Left lung (tissue), 10 donors: ENCODE data around the gene TLE3. TPM values are rescaled to one million over a fixed set of nuclear protein-coding genes. Genes with fewer than 3 reads are reported as not detected.
A peak's percentile ranks its signal among the peaks of the same experiment; 100 is the strongest.

ENCODE experiments used
- ATAC-seq: fragments of 200-7000 bp; cut with Tn5 transposase; one replicate; pipeline ENCODE4 v1.9.1; 2020; ENCODE audit warnings: moderate library complexity
- DNase-seq, 4 donors: peaks; one replicate each; pipeline ENCODE4 v3.0.0-alpha.2; 2013 to 2020
- H3K27ac ChIP-seq, 2 donors: fragments of 200-600 bp; sonication (generic) in 1 of 2; one replicate each; pipeline versions ENCODE4 v1.5.0 to v1.8.0; 2020 to 2021
- H3K27me3 ChIP-seq, 2 donors: fragments of 200-600 bp; sonication (generic) in 1 of 2; one replicate each; pipeline versions ENCODE4 v1.5.0 to v1.8.0; 2020 to 2021
- H3K36me3 ChIP-seq, 2 donors: fragments of 200-600 bp; sonication (generic) in 1 of 2; one replicate each; pipeline versions ENCODE4 v1.5.0 to v1.8.0; 2020 to 2021
- H3K4me1 ChIP-seq, 2 donors: fragments of 200-600 bp; one replicate each; pipeline ENCODE4 v1.8.0; 2021
- H3K4me3 ChIP-seq, 2 donors: fragments of 200-600 bp; sonication (generic) in 1 of 2; one replicate each; pipeline versions ENCODE4 v1.5.0 to v1.8.0; 2020 to 2021; ENCODE audit warnings: mild to moderate bottlenecking in 1 of 2
- H3K9me3 ChIP-seq, 2 donors: fragments of 200-600 bp; sonication (generic) in 1 of 2; one replicate each; pipeline versions ENCODE4 v1.5.0 to v1.8.0; 2020 to 2021
- CTCF ChIP-seq, 2 donors: fragments of 200-600 bp; sonication (generic) in 1 of 2; IDR thresholded peaks; one replicate each; pipeline versions ENCODE4 v1.5.0 to v1.8.0; 2021; ENCODE audit warnings: antibody characterized with exemption in 2 of 2
- intact Hi-C, 2 donors: fragments of 100-400 bp; cut with DNase I; formaldehyde crosslinking; loops; one replicate each; pipeline versions ENCODE4 v1.11.2 to v1.14.2; 2022
- polyA plus RNA-seq, 6 donors: library from polyadenylated mRNA; unstranded; fragments of 120-200 nt; gene quantifications; one replicate each; pipeline ENCODE4 v1.2.1, GENCODE V29; 2013; ENCODE audit not compliant: insufficient read length in 6 of 6
- total RNA-seq, 2 donors: library from RNA; stranded (reverse); fragmentation: NEBNext Ultra II Directional; extraction: Animal tissue kit (Norgen Biotek cat#: 25700); gene quantifications; one replicate each; pipeline ENCODE4 v1.2.1, GENCODE V29; 2021
- donor health status: DM: no; HTN: yes; CAD: no.
- donor health status: DM: no; HTN: no; CAD: no.

TLE3 gene
- total and polyA plus RNA-seq, 8 donors: 48.2 to 77.2 (median 62.0) TPM

- Histone ChIP-seq H3K4me1 (peaks cover 28 to 56% of the 10 kb centered on the region in 2 donors), H3K36me3 (no peaks in the 10 kb centered on the region), H3K27ac (no peak overlapping the region), H3K27me3 (no peaks in the 10 kb centered on the region), H3K9me3 (no peaks in the 10 kb centered on the region), H3K4me3 (no peak overlapping the region)
- no peak for ATAC-seq
- intact Hi-C loops: no loop called here
- no peak for DNase-seq
- no peak for TF ChIP-seq CTCF (IDR thresholded peaks at IDR 0.05)
These were observed 5.1 kb upstream of the TLE3 start for GRCh38 chr15:70102827-70103226.

- TF ChIP-seq CTCF (IDR thresholded peaks at IDR 0.05): no peak
- Histone ChIP-seq H3K27ac (peak overlapping the region; percentile 48 to 51), H3K4me1 (peaks cover 28 to 56% of the 10 kb centered on the region in 2 donors), H3K36me3 (no peaks in the 10 kb centered on the region), H3K9me3 (no peaks in the 10 kb centered on the region), H3K27me3 (no peaks in the 10 kb centered on the region), H3K4me3 (no peak overlapping the region)
- intact Hi-C loops: no loop called here
- ATAC-seq (peak; percentile 2), DNase-seq (peak in 3 of 4 donors; percentile 69 to 96 (median 94))
These were observed 3.9 kb upstream of the TLE3 start for GRCh38 chr15:70101459-70102113.

- peak overlapping the region; percentile 48 to 51 for H3K27ac ChIP-seq
- peak overlapping the region; percentile 5 to 33 for H3K4me3 ChIP-seq
- DNase-seq (peak; percentile 69 to 93 (median 77)), ATAC-seq (peak; percentile 6)
- intact Hi-C loops: no loop called here
- H3K9me3 ChIP-seq: no peaks in the 10 kb centered on the region
- H3K27me3 ChIP-seq: no peaks in the 10 kb centered on the region
- H3K36me3 ChIP-seq: no peaks in the 10 kb centered on the region
- peaks cover 28 to 58% of the 10 kb centered on the region in 2 donors for H3K4me1 ChIP-seq
- TF ChIP-seq CTCF (IDR thresholded peaks at IDR 0.05): peak in 1 of 2 donors; percentile 27
These were observed 3.0 kb upstream of the TLE3 start for GRCh38 chr15:70100474-70101341.

GRCh38 chr15:70099967-70100473 lies 2.3 kb upstream of the TLE3 start:
- H3K4me1 ChIP-seq: peaks cover 32 to 65% of the 10 kb centered on the region in 2 donors
- H3K4me3 ChIP-seq: peak overlapping the region; percentile 5 to 33
- peak overlapping the region in 1 of 2 donors; percentile 94 for H3K27ac ChIP-seq
- no peaks in the 10 kb centered on the region for H3K9me3 ChIP-seq
- no peaks in the 10 kb centered on the region for H3K36me3 ChIP-seq
- no peaks in the 10 kb centered on the region for H3K27me3 ChIP-seq
- ATAC-seq: no peak
- peak in 1 of 4 donors; percentile 49 for DNase-seq
- TF ChIP-seq CTCF (IDR thresholded peaks at IDR 0.05): no peak
- intact Hi-C loops: no loop called here
